Cardiac fibroblast (primary cell): ENCODE measurements around the gene MPEG1.

Source experiments
- DNase-seq, 2 donors: peaks; one replicate each; pipeline versions ENCODE4 v3.0.0 to v3.0.0-alpha.2; 2010; ENCODE audit warnings: low read depth in 2 of 2
- H3K4me3 ChIP-seq, 2 donors: replicated peaks in 1 of 2; 1 replicate in 1 of 2; 2 replicates in 1 of 2; pipeline ENCODE4 v1.5.1; 2011; ENCODE audit warnings: low read depth in 2 of 2, low read length in 2 of 2, mild to moderate bottlenecking in 2 of 2, moderate library complexity in 1 of 2
- TF ChIP-seq, protein P1 (sequence below): IDR thresholded peaks from one replicate; pipeline ENCODE4 v1.5.1; 2011; ENCODE audit warnings: low read depth, mild to moderate bottlenecking, low read length, inconsistent platforms

Gene MPEG1

DNA sequence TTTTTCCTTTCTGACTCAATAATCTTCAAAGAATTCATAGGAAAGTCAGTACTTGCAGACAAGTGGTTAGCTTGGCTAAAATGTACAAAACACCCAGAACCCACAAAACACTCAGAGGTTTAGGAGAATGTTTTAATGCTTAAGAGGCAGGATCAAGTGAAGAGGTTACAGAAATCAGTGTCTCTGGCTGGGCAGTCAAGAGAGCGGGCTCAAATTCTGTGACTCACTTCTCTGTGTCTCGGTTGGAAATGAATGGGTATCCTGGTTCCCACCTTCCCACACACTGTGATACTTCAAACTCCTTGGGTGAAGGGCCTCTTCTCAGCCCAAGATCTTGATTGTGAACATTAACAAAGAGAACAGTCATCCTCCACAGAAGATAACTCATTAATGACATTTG lies 3.8 kb downstream of the MPEG1 start:
- H3K4me3 ChIP-seq: no peak overlapping the region
- DNase-seq: no peak
- TF ChIP-seq, protein P1, sequence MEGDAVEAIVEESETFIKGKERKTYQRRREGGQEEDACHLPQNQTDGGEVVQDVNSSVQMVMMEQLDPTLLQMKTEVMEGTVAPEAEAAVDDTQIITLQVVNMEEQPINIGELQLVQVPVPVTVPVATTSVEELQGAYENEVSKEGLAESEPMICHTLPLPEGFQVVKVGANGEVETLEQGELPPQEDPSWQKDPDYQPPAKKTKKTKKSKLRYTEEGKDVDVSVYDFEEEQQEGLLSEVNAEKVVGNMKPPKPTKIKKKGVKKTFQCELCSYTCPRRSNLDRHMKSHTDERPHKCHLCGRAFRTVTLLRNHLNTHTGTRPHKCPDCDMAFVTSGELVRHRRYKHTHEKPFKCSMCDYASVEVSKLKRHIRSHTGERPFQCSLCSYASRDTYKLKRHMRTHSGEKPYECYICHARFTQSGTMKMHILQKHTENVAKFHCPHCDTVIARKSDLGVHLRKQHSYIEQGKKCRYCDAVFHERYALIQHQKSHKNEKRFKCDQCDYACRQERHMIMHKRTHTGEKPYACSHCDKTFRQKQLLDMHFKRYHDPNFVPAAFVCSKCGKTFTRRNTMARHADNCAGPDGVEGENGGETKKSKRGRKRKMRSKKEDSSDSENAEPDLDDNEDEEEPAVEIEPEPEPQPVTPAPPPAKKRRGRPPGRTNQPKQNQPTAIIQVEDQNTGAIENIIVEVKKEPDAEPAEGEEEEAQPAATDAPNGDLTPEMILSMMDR: no peak

DNA sequence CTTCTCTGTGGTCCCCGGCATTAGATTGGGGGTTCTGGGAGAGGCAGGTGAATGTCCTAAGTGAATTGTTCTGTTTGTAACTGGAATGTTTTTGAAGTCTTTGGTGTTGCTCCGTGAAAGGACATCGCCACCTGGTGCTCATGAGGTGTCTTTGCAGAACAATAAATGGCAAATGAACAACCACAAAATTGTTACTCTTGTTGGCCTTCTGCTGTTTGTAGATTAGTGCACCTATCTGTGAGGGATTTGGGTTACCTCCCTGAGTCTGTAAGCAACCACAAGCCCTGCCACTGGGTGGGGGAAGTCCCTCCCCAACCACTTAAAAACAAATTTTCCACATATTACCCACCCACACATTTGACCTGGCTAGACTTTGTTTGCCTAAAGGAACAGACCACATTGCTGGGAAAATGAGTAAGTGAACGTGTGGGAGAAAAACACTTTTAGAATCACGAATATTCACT lies 4.7 kb downstream of the MPEG1 start:
- peak; percentile 72 to 81 for DNase-seq
- H3K4me3 ChIP-seq: no peak overlapping the region
- TF ChIP-seq, protein P1: peak; percentile 71

- TF ChIP-seq, protein P1: peak; percentile 69
- peak; percentile 51 to 54 for DNase-seq
- no peak overlapping the region for H3K4me3 ChIP-seq
Observed at GRCh38 chr11:59206635-59207034, 6.1 kb downstream of the MPEG1 start.

- no peak for DNase-seq
- H3K4me3 ChIP-seq: no peak overlapping the region
- TF ChIP-seq, protein P1: no peak
Observed at GRCh38 chr11:59205648-59206047, 7.1 kb downstream of the MPEG1 start.

GRCh38 chr11:59204746-59205145 lies 8.0 kb downstream of the MPEG1 start:
- TF ChIP-seq, protein P1: no peak
- no peak for DNase-seq
- no peak overlapping the region for H3K4me3 ChIP-seq

GRCh38 chr11:59201353-59201752 lies 11.4 kb downstream of the MPEG1 start:
- DNase-seq: no peak
- no peak overlapping the region for H3K4me3 ChIP-seq
- TF ChIP-seq, protein P1: peak; percentile 10

GRCh38 chr11:59200423-59200746 lies 12.3 kb downstream of the MPEG1 start:
- no peak overlapping the region for H3K4me3 ChIP-seq
- no peak for DNase-seq
- TF ChIP-seq, protein P1: no peak
